ENCODE data around the gene METTL21C.

Gene METTL21C

DNA sequence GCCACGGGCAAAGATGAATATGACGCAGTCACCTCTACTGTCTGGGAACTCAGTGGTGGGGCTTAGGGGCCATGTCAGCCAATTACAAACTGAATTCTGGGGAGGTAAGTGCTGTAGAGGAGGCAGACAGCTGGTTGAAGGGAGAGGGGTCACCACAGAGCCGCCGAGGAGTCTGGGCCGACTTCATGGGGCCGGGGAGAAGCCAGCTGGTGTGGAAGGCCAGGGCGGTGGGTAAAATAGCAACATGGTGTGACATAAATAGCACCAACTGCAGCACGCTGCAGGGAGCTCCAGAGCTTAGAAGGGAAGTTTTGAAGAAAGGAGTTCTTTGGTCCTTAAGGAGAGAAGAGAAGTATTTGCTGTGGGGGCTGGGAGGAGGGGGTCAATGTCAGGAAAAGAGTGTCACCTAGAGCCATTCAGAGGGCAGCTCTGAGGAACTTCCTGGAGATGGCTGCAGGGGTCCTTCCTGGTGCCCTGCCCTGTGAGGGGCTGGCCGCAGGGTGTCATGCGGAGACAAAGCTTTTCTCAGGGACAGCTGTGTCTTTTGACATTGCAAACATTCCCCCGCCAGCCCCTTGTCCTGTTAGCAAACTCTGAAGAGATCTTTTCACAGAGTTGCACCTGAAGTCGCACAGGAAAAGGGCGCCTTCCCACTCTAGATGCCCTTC is 6.4 kb downstream of the METTL21C start:
- H3K9me3 ChIP-seq (ENCODE audit: severe bottlenecking), result no peaks in the 10 kb centered on the region

DNA sequence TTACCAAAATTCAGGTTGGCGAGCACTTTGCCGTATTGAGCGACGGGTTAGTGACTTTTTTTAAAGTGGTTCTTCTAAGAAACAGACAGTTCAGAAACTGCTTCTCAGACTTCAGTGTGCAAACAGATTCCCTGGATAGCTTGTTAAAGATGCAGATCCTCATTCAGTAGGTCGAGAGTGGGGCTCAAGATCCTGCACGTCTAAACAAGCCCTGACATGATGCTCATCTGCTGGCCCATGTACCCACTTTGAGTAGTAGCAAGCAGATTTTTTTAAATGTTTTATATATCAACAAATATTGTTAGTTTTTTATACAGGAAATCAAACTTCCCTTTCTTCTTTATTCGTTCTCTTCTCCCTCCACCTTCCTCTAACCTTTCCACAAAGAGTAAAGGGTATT is 7.3 kb downstream of the METTL21C start:
- H3K27me3 ChIP-seq (ENCODE audit: insufficient read depth, low read depth, severe bottlenecking), result no peaks in the 10 kb centered on the region
- DNase-seq, result no peak
- H3K9me3 ChIP-seq (ENCODE audit: severe bottlenecking), result no peaks in the 10 kb centered on the region
- TF ChIP-seq, protein P1, sequence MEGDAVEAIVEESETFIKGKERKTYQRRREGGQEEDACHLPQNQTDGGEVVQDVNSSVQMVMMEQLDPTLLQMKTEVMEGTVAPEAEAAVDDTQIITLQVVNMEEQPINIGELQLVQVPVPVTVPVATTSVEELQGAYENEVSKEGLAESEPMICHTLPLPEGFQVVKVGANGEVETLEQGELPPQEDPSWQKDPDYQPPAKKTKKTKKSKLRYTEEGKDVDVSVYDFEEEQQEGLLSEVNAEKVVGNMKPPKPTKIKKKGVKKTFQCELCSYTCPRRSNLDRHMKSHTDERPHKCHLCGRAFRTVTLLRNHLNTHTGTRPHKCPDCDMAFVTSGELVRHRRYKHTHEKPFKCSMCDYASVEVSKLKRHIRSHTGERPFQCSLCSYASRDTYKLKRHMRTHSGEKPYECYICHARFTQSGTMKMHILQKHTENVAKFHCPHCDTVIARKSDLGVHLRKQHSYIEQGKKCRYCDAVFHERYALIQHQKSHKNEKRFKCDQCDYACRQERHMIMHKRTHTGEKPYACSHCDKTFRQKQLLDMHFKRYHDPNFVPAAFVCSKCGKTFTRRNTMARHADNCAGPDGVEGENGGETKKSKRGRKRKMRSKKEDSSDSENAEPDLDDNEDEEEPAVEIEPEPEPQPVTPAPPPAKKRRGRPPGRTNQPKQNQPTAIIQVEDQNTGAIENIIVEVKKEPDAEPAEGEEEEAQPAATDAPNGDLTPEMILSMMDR (IDR thresholded peaks at IDR 0.05; ENCODE audit: low read depth, low read length), result no peak
- no peak overlapping the region for H3K4me3 ChIP-seq (ENCODE audit: low read depth, low read length)
- H3K36me3 ChIP-seq, result no peaks in the 10 kb centered on the region
- peak overlapping the region; percentile 4; the same call in 1 of the 2 replicates for H3K27ac ChIP-seq

More for the DNA sequence above, 6.4 kb downstream of the METTL21C start:
- TF ChIP-seq, protein P1 (IDR thresholded peaks at IDR 0.05; ENCODE audit: low read depth, low read length), result no peak
- Histone ChIP-seq H3K4me3 (ENCODE audit: low read depth, low read length) (no peak overlapping the region), H3K36me3 (no peaks in the 10 kb centered on the region), H3K27ac (no peak overlapping the region; the same call in 1 of the 2 replicates), H3K27me3 (ENCODE audit: insufficient read depth, low read depth, severe bottlenecking) (no peaks in the 10 kb centered on the region)
- DNase-seq, result no peak

DNA sequence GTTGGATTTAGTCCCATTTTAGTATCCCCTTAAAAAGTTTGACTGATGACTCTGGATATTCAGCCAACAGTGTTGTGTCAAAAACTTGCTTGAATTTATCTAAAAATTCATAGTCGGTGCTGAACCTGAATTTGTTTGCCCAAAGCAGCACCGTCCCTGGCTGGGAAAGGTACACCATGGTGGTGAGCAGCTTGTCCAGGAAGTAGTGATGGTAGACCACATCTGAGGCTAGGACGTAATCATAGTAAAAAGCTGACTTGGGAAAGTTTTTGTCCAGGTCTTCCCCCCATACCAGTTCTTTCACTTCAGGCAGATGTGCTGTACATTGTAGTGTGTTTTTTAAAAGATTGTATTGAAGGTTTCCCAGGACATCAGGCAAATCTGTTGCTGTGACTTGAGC is 8.8 kb downstream of the METTL21C start:
- Histone ChIP-seq H3K9me3 (ENCODE audit: severe bottlenecking) (no peaks in the 10 kb centered on the region), H3K27ac (no peak overlapping the region), H3K4me3 (ENCODE audit: low read depth, low read length) (no peak overlapping the region), H3K27me3 (ENCODE audit: insufficient read depth, low read depth, severe bottlenecking) (no peaks in the 10 kb centered on the region), H3K36me3 (no peaks in the 10 kb centered on the region)
- TF ChIP-seq, protein P1 (IDR thresholded peaks at IDR 0.05; ENCODE audit: low read depth, low read length), result no peak
- no peak for DNase-seq

DNA sequence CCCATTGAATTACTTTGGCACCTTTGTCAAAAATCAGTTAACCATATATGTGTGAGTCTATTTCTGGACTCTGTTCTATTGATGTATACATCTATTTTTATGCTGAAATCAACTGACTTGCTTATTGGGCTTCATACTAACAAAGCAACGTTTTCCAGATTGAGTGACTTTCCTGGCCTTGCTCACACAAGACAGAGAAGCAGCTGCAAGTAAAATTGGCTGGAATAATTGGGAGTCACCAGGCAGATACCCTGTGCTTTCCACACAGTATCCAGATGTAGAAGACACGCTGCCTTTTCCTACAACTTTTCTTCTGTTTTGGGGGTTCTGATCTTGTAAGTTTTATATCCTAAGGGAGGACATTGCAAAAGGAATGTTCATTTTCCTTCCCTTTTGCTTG is 11.2 kb downstream of the METTL21C start:
- H3K27ac ChIP-seq, result no peak overlapping the region
- H3K36me3 ChIP-seq, result peaks cover 14% of the 10 kb centered on the region
- H3K9me3 ChIP-seq (ENCODE audit: severe bottlenecking), result no peaks in the 10 kb centered on the region
- no peaks in the 10 kb centered on the region for H3K27me3 ChIP-seq (ENCODE audit: insufficient read depth, low read depth, severe bottlenecking)
- TF ChIP-seq, protein P1 (IDR thresholded peaks at IDR 0.05; ENCODE audit: low read depth, low read length), result no peak
- no peak for DNase-seq
- H3K4me3 ChIP-seq (ENCODE audit: low read depth, low read length), result no peak overlapping the region

DNA sequence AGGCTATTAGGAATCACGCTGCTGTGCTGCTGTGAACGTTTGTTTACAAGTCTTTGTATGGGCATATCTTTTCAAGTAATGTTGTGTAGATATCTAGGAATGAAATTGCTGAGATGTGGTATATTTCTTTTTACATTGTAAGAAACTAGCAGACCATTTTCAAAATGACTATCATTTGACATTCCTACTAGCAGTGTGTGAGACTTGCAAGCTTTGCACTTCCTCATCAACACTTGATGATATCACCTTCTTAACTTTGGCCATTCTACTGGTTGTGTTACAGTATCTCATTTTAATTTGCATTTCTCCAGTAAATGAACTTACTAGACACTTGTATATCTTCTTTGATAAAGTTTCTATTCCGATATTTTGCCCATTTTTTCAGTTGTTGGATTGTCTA is 12.1 kb downstream of the METTL21C start:
- Histone ChIP-seq H3K9me3 (ENCODE audit: severe bottlenecking) (no peaks in the 10 kb centered on the region), H3K27me3 (ENCODE audit: insufficient read depth, low read depth, severe bottlenecking) (no peaks in the 10 kb centered on the region), H3K4me3 (ENCODE audit: low read depth, low read length) (no peak overlapping the region), H3K27ac (no peak overlapping the region), H3K36me3 (peaks cover 22% of the 10 kb centered on the region)
- TF ChIP-seq, protein P1 (IDR thresholded peaks at IDR 0.05; ENCODE audit: low read depth, low read length), result no peak
- no peak for DNase-seq

DNA sequence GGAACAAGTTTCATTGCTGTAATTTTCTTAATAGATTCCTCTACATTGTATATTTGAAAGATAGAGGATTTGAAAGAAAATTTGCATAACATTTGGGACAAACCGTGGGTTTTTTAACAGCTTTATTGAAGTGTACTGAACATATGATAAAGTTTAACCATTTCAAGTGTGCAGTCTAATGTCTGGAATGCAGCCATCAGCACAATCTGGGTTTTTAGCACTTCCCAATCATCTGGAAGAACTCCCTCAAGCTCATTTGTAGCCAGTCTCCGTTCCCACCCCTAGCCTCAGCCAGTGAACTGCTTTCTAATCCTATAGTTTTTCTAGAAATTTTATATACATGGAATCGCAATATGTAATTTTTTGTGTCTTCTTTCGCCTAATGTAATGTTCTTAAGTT is 12.6 kb downstream of the METTL21C start:
- Histone ChIP-seq H3K27me3 (ENCODE audit: insufficient read depth, low read depth, severe bottlenecking) (no peaks in the 10 kb centered on the region), H3K27ac (no peak overlapping the region), H3K9me3 (ENCODE audit: severe bottlenecking) (no peaks in the 10 kb centered on the region), H3K4me3 (ENCODE audit: low read depth, low read length) (no peak overlapping the region), H3K36me3 (peaks cover 27% of the 10 kb centered on the region)
- TF ChIP-seq, protein P1 (IDR thresholded peaks at IDR 0.05; ENCODE audit: low read depth, low read length), result no peak
- DNase-seq, result no peak
